VCaP (cell line): ENCODE data around the gene BSX.

Source experiments
- H3K27ac ChIP-seq: fragments of 450-650 bp; 2 replicates; pipeline ENCODE4 v1.5.1; 2017
- TF ChIP-seq, protein P1 (sequence below): fragments of 450-650 bp; conservative IDR thresholded peaks from 2 replicates; pipeline ENCODE4 v1.5.1; 2017; ENCODE audit warnings: mild to moderate bottlenecking, moderate library complexity

BSX gene

DNA sequence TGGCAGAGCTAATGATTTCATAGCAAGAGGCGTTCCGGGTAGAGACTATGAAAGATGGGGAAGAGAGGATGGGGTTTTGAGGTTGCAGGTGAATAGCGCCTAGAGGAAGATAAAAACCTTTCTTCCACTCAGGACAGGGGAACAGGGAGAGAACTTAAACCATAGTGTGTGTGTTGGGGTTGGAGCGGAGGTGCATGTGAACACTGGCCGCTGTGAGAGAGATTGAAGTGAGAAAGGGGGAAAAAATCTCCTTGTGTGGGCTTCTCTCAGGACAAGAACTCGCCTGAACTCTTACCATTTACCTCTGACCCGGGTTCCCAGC lies 3.4 kb downstream of the BSX start:
- no peak overlapping the region for H3K27ac ChIP-seq
- TF ChIP-seq, protein P1, sequence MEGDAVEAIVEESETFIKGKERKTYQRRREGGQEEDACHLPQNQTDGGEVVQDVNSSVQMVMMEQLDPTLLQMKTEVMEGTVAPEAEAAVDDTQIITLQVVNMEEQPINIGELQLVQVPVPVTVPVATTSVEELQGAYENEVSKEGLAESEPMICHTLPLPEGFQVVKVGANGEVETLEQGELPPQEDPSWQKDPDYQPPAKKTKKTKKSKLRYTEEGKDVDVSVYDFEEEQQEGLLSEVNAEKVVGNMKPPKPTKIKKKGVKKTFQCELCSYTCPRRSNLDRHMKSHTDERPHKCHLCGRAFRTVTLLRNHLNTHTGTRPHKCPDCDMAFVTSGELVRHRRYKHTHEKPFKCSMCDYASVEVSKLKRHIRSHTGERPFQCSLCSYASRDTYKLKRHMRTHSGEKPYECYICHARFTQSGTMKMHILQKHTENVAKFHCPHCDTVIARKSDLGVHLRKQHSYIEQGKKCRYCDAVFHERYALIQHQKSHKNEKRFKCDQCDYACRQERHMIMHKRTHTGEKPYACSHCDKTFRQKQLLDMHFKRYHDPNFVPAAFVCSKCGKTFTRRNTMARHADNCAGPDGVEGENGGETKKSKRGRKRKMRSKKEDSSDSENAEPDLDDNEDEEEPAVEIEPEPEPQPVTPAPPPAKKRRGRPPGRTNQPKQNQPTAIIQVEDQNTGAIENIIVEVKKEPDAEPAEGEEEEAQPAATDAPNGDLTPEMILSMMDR, result no peak

DNA sequence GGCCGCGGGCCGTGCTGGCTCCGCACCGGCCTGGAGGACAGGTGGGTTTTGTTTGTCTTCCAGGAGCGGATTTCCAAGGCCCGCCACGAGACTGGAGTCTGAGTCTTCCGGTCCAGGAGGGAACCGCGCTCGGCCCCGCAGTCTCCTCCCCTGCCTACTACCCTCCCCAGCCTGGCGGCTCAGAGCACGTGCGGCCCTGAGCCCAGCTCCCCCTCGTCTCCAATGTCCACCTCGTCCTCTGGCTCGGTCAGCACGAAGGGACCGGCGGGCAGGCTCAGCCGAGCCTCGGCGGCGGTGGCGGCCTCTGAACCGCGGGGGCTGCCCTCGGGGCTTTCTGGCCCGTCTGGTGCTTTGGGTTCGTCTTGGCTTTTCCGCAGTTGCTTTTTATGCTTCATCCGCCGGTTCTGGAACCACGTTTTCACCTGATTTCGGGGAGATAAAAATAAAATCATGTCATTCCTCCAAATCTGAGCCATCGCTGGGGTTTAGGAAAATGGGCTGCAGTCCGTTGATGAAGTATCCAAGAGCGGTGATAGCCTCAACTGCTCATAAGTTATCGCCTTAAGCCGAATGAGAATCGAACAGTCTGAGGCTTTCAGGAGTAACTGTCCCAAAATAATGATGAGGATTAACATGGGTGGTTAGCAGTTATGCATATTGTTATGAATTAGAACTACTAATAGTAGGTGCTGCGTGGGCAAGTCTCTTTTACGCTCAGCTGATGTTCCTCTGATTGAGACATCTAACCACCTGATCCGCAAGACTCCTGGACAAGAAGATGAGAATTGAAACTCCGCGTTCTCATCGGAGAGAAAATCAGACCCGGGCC lies 4.0 kb downstream of the BSX start:
- TF ChIP-seq, protein P1, result no peak
- no peak overlapping the region for H3K27ac ChIP-seq

DNA sequence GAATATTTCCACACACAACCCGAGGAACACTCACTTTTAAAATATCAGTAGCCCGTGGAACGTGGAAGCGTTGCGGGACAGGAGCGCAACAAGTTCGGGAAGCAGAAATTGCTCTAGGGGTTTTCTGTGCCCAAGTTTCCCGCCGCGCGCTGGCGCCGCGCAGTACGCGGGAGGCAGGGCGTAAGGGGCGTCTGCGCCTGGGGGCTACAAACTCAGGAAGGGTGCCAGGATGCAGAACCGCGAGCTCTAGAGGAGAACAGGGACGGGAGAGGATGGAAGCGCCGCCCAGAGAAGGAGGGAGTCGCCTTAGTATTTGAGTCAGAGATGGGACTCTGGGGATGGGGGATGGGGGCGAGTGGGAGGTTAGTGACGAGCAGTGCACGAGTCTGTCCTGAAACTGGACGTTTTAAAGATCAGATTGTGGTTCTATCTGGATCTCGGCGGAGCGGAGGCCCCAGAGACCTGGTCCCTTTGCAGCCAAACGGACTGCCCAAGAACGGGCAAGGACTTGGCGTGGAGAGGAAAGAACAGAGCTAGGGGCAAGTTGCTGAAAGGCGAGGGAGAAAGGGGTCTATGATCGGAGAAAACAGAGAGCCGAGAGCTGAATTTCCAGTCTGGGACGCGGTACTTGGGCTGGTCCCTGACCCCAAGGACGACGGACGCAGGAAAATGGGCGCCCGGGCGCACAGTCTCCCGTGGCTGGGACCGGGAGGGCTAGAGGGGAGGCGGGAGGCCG lies 4.7 kb downstream of the BSX start:
- TF ChIP-seq, protein P1, result no peak
- H3K27ac ChIP-seq, result no peak overlapping the region

DNA sequence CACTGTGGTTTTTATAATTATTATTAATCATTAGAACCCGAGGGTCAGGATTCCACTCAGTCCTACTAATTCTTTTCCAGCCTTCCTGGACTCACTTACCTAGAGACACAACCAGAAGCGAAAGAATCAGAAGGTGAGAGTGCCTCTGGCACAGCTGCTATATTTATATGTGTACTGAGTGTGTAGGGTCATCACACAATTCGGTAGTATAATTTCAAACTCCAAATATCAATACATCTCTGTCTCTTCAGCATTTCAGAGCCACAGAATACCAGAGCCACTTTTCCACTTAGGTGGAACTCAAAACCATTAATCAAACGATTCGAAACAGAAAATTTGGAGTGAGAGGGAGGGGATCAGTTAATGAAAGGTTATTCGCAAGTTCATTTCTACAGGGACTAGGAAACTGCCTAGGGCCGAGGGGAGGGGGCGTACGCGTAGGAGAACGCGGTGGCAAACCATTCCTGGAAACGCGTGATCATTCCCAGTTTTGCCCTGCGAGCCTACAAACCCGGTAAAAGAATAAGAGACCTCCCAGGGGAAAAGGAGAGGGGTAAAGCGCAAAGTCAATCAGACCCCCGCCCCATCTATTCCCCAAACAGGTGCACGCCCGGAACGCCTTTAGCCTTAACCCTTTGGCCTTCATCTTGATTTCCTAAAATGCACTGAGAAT lies 5.4 kb downstream of the BSX start:
- TF ChIP-seq, protein P1, result no peak
- H3K27ac ChIP-seq, result no peak overlapping the region

DNA sequence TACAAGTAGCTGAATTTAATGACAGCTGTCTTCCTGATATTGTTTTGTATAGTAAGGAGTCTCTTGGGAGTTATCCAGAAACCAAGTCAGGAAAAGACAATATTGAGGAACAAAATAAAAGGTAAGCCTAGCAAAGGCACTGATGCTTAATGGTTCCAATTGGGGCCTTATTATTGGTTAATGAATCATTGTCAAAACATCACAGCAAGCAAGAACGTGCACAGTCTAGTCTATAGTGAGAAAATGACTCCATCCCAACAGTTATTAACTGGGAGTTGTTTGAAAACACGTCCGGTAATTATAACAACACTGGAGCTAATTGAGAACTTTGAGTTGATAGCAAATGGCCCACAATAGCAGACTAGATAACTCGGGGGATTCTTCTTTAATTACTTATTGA lies 17.7 kb downstream of the BSX start:
- TF ChIP-seq, protein P1, result no peak
- H3K27ac ChIP-seq, result no peak overlapping the region

DNA sequence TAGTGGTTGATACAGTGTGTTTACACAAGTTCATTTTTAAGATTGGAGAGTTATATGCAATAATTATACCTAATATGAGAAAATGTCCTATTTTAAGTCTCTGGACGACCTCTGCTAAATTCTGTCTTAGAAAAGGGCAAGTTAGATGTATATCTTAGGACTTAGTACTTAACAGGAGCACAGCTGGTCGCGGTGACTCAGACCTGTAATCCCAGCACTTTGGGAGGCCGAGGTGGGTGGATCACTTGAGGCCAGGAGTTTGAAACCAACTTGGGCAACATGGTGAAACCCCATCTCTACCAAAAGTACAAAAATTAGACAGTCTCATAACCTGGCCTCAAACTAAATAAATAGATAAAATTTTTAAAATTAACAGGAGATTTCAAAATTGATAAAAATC lies 27.2 kb downstream of the BSX start:
- no peak overlapping the region for H3K27ac ChIP-seq
- TF ChIP-seq, protein P1, result no peak

DNA sequence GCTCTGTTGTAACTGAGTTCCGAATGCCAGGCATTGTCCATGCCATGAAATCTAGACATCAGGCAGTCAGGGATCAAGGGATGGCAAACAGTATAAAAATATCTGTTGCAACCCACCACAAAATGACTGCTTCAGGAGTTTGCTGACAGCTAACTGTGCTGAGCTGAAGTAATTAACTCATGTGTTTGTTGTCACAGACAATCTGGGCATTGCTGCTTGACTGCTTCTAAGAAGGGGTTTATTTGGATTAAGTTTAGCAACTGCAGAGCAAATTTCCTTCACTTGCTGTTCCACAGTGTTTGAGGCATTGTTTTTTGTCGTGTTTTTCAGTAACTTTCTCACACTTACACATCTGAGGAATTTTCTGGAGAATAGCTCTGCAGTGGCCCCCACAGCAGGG lies 30.4 kb downstream of the BSX start:
- TF ChIP-seq, protein P1, result no peak
- no peak overlapping the region for H3K27ac ChIP-seq
